Stimulated activated CD4-positive, alpha-beta T cell treated with anti-CD3 and anti-CD28 coated beads, Interleukin-15, amount 100 ng/mL, for 48 hours (primary cell): ENCODE results near the gene GASK1B.

Experiments
- DNase-seq, 2 donors: peaks; one replicate each; pipeline ENCODE4 v3.0.0-alpha.2; 2020; ENCODE audit warnings: low read depth in 2 of 2

The GASK1B gene

DNA sequence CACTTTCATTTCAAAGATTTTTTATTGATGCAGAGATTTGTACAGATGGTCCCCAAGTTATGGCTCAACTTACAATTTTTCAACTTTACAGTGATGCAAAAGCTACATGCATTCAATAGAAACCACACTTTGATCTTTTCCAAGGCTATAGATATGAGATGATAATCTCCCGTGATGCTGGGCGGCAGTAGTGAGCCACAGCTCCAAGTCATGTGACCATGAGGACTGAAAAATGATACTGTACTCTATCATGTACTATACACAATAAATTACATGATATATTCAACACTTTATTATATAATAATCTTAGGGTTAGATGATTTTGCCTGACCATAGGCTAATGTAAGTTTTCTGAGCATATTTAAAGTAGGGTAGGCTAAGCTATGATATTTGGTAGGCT is 14.0 kb upstream of the GASK1B start:
- no peak for DNase-seq

DNA sequence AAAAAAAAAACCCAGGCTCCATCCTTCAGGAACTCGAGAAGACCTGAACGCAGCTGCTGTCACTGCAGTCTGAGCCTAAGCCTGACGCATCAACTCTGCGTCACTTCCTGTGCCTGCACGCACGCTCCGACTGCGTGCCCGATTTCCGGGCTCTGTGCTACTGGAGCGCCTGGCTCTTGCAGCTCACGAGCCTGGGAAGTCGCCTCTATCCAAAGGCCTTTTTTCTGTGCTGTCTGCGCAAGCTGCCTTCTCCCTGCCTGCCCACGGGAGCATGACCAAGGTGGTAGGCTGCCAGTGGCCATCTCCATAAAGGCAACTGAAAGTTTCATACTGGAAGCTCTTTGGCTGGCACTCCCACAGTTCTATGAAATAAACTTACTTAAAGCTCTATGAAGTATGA is 9.9 kb upstream of the GASK1B start:
- no peak for DNase-seq

DNA sequence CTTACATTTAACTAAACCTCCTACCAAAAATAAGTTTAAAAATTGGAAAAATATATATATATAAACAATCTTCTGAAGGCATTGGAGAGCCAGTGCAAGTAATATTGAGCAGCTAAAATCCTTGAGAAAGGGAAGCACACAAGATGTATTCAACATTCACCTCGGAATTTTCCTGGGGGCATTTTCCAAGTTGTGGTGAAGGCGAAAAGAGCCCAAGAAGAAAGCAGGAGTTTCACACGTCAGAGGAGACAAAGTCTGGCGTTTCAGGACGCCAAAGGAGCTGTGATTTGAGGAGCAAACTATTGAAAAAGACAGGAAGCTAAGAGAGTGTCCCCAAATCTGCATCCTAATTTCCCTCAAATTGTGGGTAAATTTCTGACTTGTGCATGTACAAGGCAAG is 9.1 kb upstream of the GASK1B start:
- no peak for DNase-seq

DNA sequence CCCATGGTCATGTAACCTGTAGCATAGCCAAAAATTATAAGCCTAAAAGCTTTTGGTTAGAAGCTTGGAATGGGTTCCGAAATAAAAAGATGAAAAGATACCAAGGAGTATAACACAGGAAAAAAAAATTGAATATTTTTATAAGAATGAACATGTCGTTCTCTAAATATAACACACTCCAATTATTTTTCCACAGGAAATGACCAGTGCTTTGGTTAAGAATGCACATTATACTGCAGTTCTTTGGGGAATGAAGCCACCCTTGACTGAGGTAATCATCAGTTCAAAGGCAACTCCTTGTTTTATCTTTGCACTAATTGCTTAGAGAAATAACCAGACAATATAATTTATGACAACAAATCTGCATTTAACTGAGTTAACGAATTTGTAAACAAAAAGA is 6.6 kb upstream of the GASK1B start:
- no peak for DNase-seq

DNA sequence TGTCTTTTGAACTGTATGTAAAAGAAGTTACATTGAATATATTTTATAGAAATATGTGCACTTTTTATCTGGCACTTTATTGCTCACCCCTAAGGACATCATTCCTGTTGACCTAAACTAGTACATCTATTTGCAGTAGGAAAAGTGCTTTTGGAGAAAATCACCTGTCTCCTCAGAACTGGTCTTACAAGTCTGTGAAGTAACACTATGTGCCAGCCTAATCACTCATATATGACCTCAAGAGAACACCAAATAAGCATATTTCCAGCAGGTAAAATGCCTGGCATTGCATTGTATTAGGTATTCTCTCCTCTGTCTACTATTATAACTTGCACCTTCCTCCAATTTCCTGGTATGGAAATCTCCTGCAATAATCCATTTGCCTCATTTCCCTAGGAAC is 4.0 kb upstream of the GASK1B start:
- DNase-seq = no peak

DNA sequence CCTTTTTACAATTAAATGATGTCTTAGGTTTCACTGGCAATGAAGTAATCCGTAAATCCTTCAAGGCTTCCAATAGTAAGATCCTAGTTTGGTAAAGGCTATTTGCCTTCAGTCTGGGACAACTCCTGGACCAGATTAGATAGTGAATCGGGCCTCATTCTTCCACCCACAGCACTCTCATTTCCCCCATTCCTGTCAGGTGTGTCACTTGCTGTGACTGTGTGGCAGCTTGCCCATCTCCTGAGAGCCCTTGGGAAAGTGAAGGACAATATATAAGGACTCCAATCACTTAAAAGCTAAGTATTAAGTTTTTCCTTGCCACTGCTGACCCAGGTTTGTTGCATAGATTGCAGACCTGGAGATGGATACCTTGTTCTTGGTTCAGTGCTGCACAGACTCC is 3.3 kb upstream of the GASK1B start:
- no peak for DNase-seq

DNA sequence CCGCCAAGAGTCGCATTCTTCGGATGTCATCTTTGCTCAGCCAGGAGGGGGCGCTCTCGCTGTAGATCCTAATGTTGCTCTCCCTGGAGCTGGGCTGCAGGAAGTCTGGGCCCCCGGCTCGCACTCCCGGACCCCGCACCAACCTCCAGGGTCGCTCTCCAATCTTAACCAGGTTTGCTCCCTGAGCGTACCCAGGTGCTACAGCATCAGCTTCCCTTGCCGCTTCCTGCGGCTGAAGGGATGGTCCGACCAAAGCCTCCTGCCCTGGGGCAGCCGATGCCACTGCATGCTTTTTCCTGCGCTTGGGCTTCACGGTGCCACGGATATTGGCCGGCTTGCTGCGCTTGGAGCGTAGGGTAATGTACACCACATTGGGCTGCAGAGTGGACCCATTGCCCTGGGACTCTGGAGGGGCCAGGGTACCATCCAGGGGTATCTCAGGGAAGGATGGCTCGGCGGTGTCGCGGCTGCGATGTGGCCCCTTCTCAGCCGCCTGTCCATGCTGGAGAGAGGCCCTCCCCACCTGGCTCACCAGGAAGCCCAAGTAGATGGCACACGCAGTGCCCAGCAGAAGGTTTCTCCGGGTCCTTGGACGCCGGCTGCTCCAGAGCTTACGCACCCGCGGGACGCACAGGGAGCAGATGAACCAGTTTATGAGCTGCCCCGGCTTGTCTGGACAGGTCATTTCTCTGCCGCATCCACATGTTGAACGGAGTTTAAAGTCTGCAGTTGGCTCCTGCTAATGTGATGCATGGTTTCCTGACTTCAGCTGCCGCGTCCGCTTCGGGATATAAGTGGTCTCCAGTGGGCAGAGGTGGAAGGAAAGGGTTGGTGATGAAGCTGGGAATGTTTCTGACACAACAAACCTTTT is 1.9 kb downstream of the GASK1B start:
- no peak for DNase-seq

DNA sequence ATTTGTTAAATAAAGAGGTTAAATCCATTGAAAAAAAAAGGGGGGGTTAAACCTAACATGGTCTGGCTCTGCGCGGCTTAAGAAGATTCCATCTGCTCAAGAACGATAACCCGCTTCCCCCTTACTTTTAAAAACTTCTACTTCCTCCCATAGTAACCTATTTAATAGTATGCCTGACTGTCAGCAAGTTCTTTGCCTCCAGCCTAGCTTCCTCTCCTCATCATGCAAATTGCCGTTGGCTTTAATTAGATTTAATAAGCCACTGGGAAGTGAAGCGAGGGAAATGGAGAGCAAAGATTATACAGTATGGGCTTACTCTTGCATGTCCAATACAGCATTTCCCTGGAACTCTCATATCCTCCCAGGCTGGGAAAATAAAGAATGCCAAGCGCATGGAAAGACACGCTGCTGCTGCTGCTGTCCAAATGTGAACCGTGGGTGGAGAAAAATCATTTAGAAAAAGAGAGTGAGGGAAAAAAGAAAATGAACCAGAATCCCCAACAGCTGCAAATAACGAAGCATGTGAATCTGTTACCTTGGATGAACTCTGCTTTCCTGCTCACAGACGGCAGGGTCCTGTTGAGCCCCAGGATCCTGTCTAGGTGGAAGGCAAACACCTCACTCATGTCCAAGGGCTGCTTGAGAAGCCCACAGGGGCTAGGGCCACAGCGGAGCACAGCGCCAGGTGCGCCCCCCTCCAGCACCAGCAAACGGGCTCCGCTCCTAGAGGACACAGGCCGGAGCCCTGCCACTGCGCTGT is 2.7 kb downstream of the GASK1B start:
- DNase-seq = no peak

DNA sequence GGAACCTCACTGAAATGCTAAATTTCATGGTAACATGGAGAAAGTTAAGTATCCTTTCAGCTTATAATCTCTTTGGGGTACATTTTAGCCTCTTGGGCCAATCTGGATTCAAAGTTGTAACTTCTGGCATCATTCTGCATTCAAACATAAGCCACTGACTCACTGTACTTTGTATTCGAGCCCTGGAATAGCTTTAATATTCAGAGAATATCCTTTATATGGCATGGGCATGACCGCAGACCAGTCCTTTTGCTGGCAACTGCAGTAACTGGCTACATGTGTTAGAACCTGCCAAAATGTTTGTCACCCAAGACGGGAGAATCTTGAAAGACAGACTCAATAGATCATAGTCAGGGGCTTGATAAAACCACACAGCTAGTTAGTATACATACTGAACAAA is 3.3 kb downstream of the GASK1B start:
- DNase-seq = no peak

DNA sequence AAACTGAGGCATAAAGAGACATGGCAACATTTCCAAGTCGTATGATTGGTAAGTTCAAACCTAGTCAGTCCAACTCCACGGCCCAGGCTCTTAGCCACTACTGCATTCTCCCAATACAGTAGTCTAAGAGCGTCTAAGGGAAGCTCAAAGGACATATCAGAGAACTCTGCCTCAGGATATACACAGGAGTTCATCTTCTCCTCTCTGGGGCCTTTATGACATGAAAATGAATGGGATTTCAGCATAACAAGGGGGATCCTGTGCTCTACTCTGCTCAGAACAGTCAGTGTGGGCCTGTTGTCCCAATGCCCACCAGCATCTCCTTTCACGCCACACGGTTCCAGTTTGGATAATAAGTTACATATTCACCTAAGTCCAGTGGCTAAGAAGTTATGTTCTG is 4.2 kb downstream of the GASK1B start:
- DNase-seq = no peak

DNA sequence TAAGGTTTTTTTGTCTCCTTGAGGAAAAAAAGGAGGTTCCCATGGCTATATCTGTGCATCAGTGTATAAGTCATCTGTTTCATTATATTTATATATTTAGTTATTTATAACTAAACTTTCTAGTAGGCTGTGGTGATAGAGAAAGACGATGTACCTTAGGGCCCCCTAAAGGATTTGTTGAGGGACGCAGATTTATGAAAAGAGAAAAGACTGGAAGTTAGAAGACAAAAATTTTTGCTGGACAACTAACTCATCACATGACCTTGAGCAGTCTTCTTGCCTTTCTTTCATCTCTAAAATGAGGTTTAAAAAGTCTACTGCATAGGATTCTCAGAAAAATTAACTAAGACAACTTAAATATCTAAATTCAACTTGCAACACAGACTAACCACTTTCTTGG is 6.1 kb downstream of the GASK1B start:
- DNase-seq = no peak

DNA sequence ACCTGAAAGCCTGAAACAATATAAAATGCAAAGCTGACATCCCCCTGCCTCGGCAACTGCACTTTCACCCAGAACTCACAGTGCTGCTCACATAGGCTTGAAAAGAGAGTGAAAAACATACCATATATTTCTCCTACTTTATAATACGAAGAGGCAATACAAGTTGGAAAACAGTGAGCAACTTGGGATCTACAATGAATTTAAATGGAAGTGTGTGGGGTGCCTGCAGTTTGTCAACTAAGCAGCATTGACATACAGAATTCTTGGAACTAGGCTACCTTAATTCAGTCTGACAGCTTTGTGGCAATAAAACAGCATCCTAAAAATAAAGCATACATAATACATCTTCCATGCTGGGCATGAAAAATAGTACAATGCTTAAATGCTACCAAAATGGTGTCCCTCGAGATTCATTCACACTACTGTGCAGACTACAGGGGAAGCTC is 8.0 kb downstream of the GASK1B start:
- no peak for DNase-seq

DNA sequence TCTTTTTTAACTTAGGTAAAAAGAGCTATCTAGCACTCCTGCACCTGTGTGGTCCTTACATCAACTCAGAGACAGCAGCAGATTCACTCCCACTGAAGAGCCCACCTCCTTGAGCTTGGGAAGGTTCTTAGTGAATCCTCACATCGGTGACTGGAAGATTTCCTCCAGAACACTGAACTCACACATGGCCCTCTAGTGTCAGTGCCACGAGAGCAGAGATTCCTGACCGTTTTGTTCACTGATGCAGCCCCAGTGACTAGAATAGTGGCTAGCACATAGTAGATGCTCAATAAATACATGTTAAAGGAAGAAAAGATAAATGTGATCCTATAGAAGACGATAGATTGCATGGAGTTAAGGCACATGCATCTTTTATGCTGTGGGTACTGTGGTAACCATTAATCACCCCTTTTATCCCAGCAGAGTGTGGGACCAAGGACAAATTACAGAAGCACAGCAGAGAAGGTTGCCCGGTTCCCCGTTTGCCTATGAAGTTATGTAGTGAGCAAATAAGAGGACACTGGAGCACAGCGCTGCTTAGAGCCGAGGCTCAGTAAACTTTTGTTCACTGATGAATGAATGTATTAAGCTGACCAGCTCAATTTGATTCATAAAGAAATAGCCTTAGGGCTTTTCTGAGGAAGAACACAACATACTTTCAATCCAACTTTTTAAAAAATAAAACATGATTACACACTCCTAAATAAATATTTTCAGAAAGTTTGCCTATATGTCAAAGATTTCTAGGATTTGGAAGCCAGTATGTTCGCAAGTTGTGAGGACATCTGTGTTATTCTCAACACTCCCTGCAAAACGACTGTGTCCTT is 8.7 kb downstream of the GASK1B start:
- DNase-seq = no peak

DNA sequence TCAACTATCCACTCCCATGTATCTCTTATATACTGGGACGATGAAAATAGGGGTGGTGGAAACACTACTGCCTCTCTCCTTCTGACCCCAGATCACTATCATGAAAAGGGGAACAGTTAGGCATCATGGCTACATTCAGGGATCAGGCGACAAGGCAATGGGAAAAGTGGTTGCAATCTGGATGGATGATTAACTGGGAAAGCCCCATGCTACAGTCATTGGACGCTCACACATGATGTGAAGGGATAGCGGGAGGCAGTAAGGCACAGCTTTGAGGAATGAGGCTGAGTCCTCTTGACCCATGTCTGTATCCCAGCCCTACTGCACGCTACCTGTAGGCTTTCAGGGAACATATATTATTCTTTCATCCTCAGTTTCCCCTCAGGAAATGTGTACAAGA is 10.2 kb downstream of the GASK1B start:
- DNase-seq = no peak

DNA sequence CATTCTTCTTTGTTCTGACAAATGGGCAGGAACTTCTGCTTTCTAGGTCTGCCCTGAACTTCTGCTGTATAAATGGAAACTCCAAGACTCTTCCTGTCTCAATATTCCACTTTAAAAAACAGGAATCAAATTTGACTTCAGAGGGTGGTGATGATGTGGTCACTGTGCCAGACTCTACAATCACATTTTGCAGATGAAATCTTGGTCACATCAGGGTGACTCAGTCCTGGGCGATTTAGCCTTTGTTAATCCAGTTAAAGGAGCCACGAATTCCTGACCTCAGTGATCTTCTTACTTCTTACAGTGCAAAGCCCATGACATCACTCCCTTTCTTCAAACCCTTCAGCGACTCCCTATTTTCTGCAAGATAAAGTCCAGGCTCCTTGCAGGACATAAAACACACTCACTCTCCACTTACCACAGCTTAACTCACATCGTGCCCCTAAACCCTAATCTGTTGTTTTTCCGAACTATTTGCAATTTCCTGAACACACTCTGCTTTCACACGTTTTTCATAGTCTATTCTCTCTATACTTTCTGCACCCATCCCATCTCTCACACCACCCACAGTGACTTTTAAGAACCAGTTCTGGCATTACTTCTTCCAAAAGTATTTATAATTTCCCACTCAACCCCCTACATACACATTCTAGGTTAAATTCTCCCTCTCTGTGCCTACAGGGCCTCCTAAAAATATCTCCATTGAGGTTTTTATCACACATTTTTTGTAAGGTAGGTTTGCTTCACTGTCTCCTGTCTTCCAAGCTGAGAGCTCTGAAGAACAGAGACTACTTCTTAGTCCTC is 11.1 kb downstream of the GASK1B start:
- DNase-seq = no peak

DNA sequence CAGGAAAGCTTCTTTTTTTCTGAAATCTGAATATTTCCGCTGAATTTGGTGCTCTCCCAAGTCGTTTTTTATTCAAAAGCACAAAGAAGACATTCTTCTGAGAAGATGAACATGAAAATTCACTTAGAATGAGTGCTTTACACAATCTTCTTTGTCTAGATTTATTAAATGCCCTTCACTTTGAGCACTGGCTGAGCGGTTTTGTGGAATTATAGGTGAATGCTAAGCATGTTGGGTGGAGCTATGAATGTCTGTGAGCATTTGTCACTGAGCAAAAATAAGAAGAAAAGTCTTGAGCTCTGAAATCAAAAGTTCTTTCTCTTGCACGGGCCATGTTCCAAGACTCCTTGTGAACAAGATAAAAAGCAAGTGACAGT is 13.1 kb downstream of the GASK1B start:
- DNase-seq = no peak

DNA sequence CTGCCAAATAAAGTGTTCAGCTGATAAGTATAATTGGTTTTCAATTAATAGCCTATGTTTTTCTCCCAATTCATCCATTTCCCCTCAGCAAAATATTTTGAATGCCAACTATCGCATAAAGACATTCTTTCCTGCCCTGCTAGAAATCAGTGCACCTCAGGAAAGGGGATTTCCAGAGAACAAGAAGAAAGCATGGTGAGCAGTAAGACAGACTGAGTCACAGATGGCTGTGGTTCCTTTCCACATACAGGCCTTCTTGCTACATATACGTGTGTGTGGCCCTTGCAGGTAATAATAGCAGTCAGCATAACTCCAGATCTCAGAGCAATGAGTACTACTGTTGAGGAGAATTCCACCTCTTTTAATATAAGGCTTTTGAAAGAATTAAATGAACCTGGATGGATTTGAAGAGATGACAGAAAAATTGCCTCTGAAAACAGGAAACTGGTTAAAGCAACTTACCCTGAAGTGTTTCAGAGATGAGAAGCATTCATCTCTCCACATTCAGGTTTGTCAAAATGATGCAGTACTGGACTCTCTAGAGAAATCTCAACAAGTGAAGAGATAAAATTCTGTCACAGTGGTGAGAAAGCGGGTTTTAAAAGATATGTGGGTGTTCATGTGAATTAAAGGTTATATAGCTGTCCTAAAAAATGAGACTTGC is 13.6 kb downstream of the GASK1B start:
- DNase-seq = no peak

DNA sequence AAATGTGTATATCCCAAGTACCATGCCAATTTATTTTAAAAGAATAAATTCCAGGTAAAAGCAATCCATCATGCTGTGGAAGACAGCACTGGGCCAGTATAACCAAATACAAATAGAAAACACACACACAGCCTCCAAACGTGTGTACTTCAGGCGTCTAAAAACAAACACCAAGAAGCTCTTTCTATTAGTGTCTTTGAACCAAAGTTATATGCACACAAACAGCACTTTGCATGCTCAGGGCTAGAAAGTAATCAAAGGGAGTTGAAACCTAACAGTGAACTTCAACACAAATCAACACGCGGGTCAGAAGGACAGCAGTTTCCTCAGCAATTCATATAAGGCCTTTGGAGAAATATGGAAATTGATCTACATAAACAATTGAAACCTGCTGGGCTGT is 15.4 kb downstream of the GASK1B start:
- DNase-seq = no peak

DNA sequence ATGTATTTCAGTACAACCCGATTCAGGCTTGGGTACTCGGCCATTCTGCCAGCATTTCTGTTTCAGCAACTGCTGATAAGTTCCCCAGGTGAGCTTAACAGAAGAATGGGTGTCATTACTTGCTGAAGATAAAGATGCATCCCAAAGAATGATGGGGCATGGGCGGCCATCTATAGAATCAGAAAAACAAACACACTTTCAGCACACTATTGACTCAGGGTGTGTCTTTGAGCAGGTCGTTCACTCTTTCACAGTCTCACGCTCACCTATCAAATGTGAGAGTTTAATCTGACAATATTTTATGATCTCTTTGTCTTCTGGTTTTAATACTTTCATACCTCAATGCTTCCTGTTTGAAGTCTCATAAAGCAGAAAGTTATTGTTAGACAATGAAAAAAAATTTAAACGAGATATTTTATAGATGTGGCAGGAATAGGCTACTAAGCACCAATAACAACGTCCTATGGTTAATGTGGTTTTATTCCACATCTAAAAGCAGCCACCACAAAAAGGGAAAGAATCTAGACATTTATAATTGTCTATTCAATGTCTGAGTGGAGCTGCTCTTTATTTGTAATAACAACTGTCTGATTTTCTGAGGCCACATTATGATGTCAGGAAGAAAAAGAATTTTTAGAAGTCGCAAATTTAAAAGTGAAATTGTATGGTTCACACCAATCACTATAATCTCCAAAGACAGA is 17.0 kb downstream of the GASK1B start:
- no peak for DNase-seq

DNA sequence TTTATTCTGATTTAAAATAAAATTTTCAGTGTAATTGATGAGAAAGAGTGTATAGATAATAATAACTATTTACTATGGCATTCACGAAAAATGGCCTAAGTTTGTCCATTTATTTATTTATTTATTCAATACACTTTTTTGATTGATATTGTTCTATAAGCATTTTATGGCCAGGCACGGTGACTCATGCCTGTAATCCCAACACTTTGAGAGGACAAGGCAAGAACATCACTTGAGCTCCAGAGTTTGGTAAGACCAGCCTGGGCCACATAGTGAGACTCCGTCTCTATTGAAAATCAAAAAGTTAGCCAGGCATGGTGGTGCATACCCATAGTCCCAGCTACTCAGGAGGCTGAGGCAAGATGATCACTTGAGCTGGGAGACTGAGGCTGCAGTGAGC is 25.7 kb downstream of the GASK1B start:
- DNase-seq = no peak
